ENCODE measurements around the gene MARCOL.
A peak's percentile ranks its signal among the peaks of the same experiment; 100 is the strongest.
"Not testable (repeated sequence)": the region's sequence is repeated elsewhere in the genome, so short reads cannot be mapped to it uniquely, and the experiment has no call there.

Gene MARCOL

GRCh38 chr5:148268566-148268965 is 30.2 kb downstream of the MARCOL start, which contains the start of gene SPINK13:
TSS of gene SPINK13 (plus strand) at chr5:148268794. CDS start at chr5:148270073, 1,279 bp downstream.
- DNase-seq, result no peak

DNA sequence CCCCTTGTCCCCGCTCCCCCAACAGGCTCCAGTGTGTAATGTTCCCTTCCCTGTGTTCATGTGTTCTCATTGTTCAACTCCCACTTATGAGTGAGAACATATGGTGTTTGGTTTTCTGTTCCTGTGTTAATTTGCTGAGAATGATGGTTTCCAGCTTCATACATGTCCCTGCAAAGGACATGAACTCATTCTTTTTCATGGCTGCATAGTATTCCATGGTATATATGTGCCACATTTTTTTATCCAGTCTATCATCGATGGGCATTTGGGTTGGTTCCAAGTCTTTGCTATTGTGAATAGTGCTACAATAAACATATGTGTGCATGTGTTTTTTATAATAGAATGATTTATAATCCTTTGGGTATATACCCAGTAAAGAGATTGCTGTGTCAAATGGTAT is 36.8 kb downstream of the MARCOL start:
- not testable (repeated sequence) for DNase-seq

DNA sequence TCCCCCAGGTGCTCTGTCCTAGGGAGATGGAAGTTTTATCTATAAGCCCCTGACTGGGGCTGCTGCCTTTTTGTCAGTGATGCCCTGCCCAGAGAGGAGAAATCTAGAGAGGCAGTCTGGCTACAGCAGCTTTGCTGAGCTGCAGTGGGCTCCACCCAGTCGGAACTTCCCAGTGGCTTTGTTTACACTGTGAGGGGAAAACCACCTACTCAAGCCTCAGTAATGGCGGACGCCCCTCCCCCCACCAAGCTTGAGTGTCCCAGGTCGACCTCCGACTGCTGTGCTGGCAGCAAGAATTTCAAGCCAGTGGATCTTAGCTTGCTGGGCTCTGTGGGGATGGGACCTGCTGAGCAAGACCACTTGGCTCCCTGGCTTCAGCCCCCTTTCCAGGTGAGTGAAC is 42.6 kb downstream of the MARCOL start:
- not testable (repeated sequence) for DNase-seq

GRCh38 chr5:148281336-148281735 is 43.0 kb downstream of the MARCOL start:
- DNase-seq, result not testable (repeated sequence)

DNA sequence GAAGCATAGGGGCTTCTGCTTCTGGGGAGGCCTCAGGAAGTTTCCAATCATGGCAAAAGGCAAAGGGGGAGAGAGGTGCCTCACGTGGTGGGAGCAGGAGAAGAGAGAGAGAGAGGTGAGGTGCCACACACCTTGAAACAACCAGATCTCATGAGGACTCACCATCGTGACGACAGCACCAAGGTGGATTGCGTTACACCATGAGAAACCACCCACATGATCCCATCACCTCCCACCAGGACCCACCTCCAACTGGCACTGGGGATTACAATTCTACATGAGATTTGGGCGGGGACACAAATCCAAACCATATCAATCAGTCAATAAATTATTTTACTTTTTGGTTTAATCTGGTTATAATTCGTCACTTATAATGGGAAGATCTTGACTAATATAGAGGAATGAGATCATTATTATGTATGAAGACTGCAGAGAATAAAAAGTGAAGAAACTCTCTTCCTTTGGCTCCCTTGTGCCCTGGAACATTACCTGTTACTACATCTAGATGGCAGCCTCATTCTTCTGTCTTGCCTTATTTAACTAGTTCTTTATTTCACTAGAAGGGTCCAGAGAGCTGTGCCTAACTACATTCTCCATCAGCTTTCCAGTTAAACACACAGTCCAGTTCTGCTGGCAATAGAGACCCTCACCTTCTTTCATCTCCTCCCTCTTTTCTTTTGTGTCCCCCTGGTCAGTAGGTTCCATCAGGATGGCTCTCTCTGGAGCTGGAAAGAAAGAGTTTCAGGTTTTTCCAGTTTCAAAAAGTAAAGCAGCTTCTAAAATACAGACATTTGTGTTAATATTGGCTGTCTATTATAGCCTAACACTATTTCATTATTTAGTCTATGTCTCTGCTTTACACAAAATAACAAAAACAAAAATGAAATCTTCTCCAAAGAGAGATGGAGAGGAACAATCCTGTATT is 52.2 kb downstream of the MARCOL start:
- DNase-seq, result peak; percentile 30

All from NCI-H345 (cell line).